Neural cell (in vitro differentiated cells): ENCODE results near the gene CYSRT1. TPM values are rescaled to one million over a fixed set of nuclear protein-coding genes. Genes with fewer than 3 reads are reported as not detected.

Experiments used
- H2AFZ ChIP-seq: fragments of 200-600, 300-800 bp; sonication (generic), shearing (Covaris generic); 2 replicates; pipeline ENCODE4 v1.6.0; 2014; ENCODE audit warnings: low read depth, mild to moderate bottlenecking, antibody characterized with exemption, low read length, moderate library complexity
- H3F3A ChIP-seq: fragments of 200-600 bp; shearing (Covaris generic); 2 replicates; pipeline ENCODE4 v1.6.1; 2016; ENCODE audit warnings: mild to moderate bottlenecking, moderate library complexity, mixed read lengths, antibody characterized with exemption, low read length; ENCODE audit not compliant: insufficient read depth, poor library complexity, severe bottlenecking
- H3K27ac ChIP-seq: fragments of 200-600, 300-800 bp; sonication (generic), shearing (Covaris generic); 2 replicates; pipeline ENCODE4 v1.5.1; 2014; ENCODE audit warnings: mild to moderate bottlenecking, low read length, moderate library complexity
- H3K27me3 ChIP-seq: fragments of 300-800, 200-600 bp; sonication (generic), shearing (Covaris generic); 2 replicates; pipeline ENCODE4 v1.6.0; 2014; ENCODE audit warnings: mild to moderate bottlenecking, low read depth, low read length, moderate library complexity; ENCODE audit not compliant: insufficient read depth
- H3K36me3 ChIP-seq: fragments of 300-800, 200-600 bp; sonication (generic), shearing (Covaris generic); 2 replicates; pipeline ENCODE4 v1.5.1; 2014; ENCODE audit warnings: mild to moderate bottlenecking, antibody characterized with exemption, low read length, moderate library complexity; ENCODE audit not compliant: insufficient read depth
- H3K4me2 ChIP-seq: fragments of 300-800, 200-600 bp; sonication (generic), shearing (Covaris generic); 2 replicates; pipeline ENCODE4 v1.6.0; 2014; ENCODE audit warnings: mild to moderate bottlenecking, low read length
- H3K4me3 ChIP-seq: fragments of 300-800, 200-600 bp; sonication (generic), shearing (Covaris generic); 2 replicates; pipeline ENCODE4 v1.5.1; 2014; ENCODE audit warnings: mild to moderate bottlenecking, low read length, moderate library complexity
- H3K79me2 ChIP-seq: fragments of 200-600 bp; shearing (Covaris generic); replicated peaks from 2 replicates; pipeline ENCODE4 v1.6.0; 2014; ENCODE audit warnings: mild to moderate bottlenecking, low read length, moderate library complexity; ENCODE audit not compliant: insufficient read depth
- H3K9ac ChIP-seq: fragments of 300-800, 200-600 bp; sonication (generic), shearing (Covaris generic); 2 replicates; pipeline ENCODE4 v1.6.1; 2016; ENCODE audit warnings: mild to moderate bottlenecking, low read length, mixed read lengths
- H3K9me2 ChIP-seq: fragments of 200-600 bp; shearing (Covaris generic); 2 replicates; pipeline ENCODE4 v1.6.1; 2016; ENCODE audit warnings: mild to moderate bottlenecking, low read length, mixed read lengths; ENCODE audit not compliant: insufficient read depth
- H3K9me3 ChIP-seq: fragments of 200-600, 300-800 bp; sonication (generic), shearing (Covaris generic); 2 replicates; pipeline ENCODE4 v1.6.1; 2016; ENCODE audit warnings: mild to moderate bottlenecking, mixed run types, low read length, moderate library complexity, mixed read lengths
- H4K20me1 ChIP-seq: fragments of 200-600 bp; shearing (Covaris generic); 2 replicates; pipeline ENCODE4 v1.6.1; 2016; ENCODE audit warnings: mild to moderate bottlenecking, mixed run types; ENCODE audit not compliant: insufficient read depth
- CTCF ChIP-seq: fragments of 450-650 bp; IDR thresholded peaks from 2 replicates; pipeline ENCODE4 v1.5.1; 2014; ENCODE audit warnings: antibody characterized with exemption, mild to moderate bottlenecking, moderate library complexity; ENCODE audit not compliant: poor library complexity, severe bottlenecking
- EP300 ChIP-seq: fragments of 450-650 bp; conservative IDR thresholded peaks from 2 replicates; pipeline ENCODE4 v1.6.1; 2014; ENCODE audit warnings: antibody characterized with exemption, mild to moderate bottlenecking, moderate library complexity; ENCODE audit not compliant: poor library complexity, severe bottlenecking
- EZH2 ChIP-seq: fragments of 200-600, 300-800 bp; shearing (Covaris generic), sonication (generic); IDR thresholded peaks from 2 replicates; pipeline ENCODE4 v1.6.1; 2014; ENCODE audit warnings: antibody characterized with exemption, low read length, borderline replicate concordance, mild to moderate bottlenecking; ENCODE audit not compliant: insufficient read depth, poor library complexity, severe bottlenecking
- MXI1 ChIP-seq: fragments of 450-650 bp; conservative IDR thresholded peaks from 2 replicates; pipeline ENCODE4 v1.6.1; 2014; ENCODE audit warnings: antibody characterized with exemption, mild to moderate bottlenecking; ENCODE audit not compliant: poor library complexity, severe bottlenecking
- POLR2AphosphoS5 ChIP-seq: IDR thresholded peaks from 2 replicates; pipeline ENCODE4 v1.6.1; 2012
- RAD21 ChIP-seq: fragments of 450-650 bp; conservative IDR thresholded peaks from 2 replicates; pipeline ENCODE4 v1.6.1; 2014; ENCODE audit warnings: antibody characterized with exemption, mild to moderate bottlenecking, moderate library complexity
- REST ChIP-seq: IDR thresholded peaks from 2 replicates; pipeline ENCODE4 v1.6.1; 2012; ENCODE audit warnings: borderline replicate concordance
- SMC3 ChIP-seq: fragments of 450-650 bp; conservative IDR thresholded peaks from 2 replicates; pipeline ENCODE4 v1.6.1; 2014; ENCODE audit warnings: antibody characterized with exemption, mild to moderate bottlenecking, moderate library complexity; ENCODE audit not compliant: poor library complexity
- TAF1 ChIP-seq: IDR thresholded peaks from 2 replicates; pipeline ENCODE4 v1.6.1; 2012; ENCODE audit warnings: low read depth
- polyA plus RNA-seq: library from polyadenylated mRNA; depleted of rRNA; stranded (reverse); fragments of >200 nt; gene quantifications from 2 replicates; pipeline ENCODE4 v1.2.3, GENCODE V29; 2014

Gene CYSRT1
- polyA plus RNA-seq, 1 donor from 2014 or later, result 3.3 TPM

DNA sequence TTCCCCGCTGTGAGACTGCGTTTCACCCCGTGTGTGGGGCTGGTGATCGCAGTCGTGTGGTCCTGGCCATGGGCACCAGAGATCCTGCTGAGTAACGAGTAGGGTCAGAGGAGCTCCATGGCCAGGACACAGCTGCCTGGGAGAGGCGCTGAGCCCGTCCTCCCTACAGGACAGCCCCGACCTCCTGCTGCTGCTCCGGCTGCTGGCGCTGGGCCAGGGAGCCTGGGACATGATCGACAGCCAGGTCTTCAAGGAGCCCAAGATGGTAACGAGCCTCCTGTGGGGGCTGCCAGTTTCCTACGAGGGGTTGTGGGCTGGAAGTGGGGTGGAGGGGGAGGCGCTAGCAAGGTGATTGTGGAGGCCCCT, 41.2 kb downstream of the CYSRT1 start:
- no peaks in the 10 kb centered on the region for H3K36me3 ChIP-seq
- no peak for TF ChIP-seq CTCF
- TF ChIP-seq EZH2, result no peak
- no peak for TF ChIP-seq REST
- TF ChIP-seq SMC3, result no peak
- TF ChIP-seq MXI1, result no peak
- no peak for TF ChIP-seq POLR2AphosphoS5
- no peak for TF ChIP-seq RAD21
- TF ChIP-seq TAF1, result no peak
- no peak for TF ChIP-seq EP300

GRCh38 chr9:137266585-137267453, 41.8 kb downstream of the CYSRT1 start:
- Histone ChIP-seq H3F3A (no peaks in the 10 kb centered on the region), H3K4me3 (no peak overlapping the region), H3K79me2 (no peaks in the 10 kb centered on the region), H3K9me3 (no peaks in the 10 kb centered on the region), H3K4me2 (no peak overlapping the region), H4K20me1 (no peaks in the 10 kb centered on the region), H3K27me3 (no peaks in the 10 kb centered on the region), H2AFZ (no peak overlapping the region), H3K9ac (no peak overlapping the region), H3K36me3 (no peaks in the 10 kb centered on the region), H3K27ac (no peak overlapping the region), H3K9me2 (no peaks in the 10 kb centered on the region)
- no peak for TF ChIP-seq RAD21
- TF ChIP-seq EZH2, result no peak
- no peak for TF ChIP-seq MXI1
- no peak for TF ChIP-seq REST
- TF ChIP-seq EP300, result no peak
- no peak for TF ChIP-seq CTCF
- TF ChIP-seq POLR2AphosphoS5, result no peak
- TF ChIP-seq TAF1, result no peak
- no peak for TF ChIP-seq SMC3

More for the DNA sequence above, 41.2 kb downstream of the CYSRT1 start:
- Histone ChIP-seq H3K9me3 (no peaks in the 10 kb centered on the region), H4K20me1 (no peaks in the 10 kb centered on the region), H3F3A (no peaks in the 10 kb centered on the region), H3K79me2 (no peaks in the 10 kb centered on the region), H3K27me3 (no peaks in the 10 kb centered on the region), H2AFZ (no peak overlapping the region), H3K9ac (no peak overlapping the region), H3K27ac (no peak overlapping the region), H3K4me2 (no peak overlapping the region), H3K4me3 (no peak overlapping the region), H3K9me2 (no peaks in the 10 kb centered on the region)
